ENCODE data around the gene GPR65. TPM values are rescaled to one million over a fixed set of nuclear protein-coding genes. Genes with fewer than 3 reads are reported as not detected.

Gene GPR65
- total RNA-seq, 1 experiment from 2014 or later = not detected

DNA sequence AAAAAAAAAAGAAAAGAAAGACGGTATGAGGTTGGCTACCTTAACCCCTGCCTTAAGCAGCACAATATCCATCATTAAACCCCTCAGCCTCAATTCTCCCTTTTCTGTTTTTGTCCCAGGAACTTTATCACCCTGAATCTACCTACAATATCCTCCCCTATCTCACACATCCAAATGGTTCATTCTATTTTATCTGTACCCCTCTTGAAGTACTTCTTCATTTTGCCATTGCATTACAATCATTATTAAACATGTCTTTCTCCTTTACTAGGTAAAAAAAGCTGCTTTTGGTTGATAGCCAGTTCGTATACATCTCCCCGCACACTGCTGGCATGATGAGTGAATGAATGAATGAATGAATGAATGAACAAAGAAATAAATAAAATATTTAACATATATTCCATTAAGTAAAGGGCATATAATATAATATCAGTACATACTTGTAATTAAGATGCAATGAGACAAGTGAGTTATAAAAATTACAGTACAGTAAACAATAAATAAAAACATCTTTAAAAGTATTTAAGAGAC is 364 bp upstream of the GPR65 start:
- Histone ChIP-seq H3K27ac (no peak overlapping the region), H3K79me2 (ENCODE audit: low read depth) (no peaks in the 10 kb centered on the region), H3K9me3 (ENCODE audit: insufficient read depth, low read depth) (no peaks in the 10 kb centered on the region), H4K20me1 (ENCODE audit: insufficient read depth) (no peaks in the 10 kb centered on the region), H3K4me1 (replicated peaks; ENCODE audit: insufficient read depth) (no peaks in the 10 kb centered on the region), H3K27me3 (ENCODE audit: insufficient read depth, low read depth) (no peaks in the 10 kb centered on the region), H3F3A (ENCODE audit: insufficient read depth, low read depth) (no peaks in the 10 kb centered on the region), H3K4me3 (no peak overlapping the region), H3K4me2 (no peak overlapping the region), H3K36me3 (ENCODE audit: low read depth) (no peaks in the 10 kb centered on the region), H2AFZ (no peak overlapping the region), H3K9me2 (ENCODE audit: insufficient read depth) (no peaks in the 10 kb centered on the region)
- CTCF ChIA-PET = no interaction called here
- intact Hi-C loops (cut with micrococcal nuclease; ENCODE audit: unreplicated experiment) = no loop called here
- BruUV-seq (replicated peaks) = no TSS peak
- POLR2A ChIA-PET (ENCODE audit: unreplicated experiment) = no interaction called here
- DNase-seq = no peak
- TF ChIP-seq CTCF (conservative IDR thresholded peaks at IDR 0.05) = no peak
- TF ChIP-seq EZH2 (IDR thresholded peaks at IDR 0.05; ENCODE audit: low read depth) = no peak

DNA sequence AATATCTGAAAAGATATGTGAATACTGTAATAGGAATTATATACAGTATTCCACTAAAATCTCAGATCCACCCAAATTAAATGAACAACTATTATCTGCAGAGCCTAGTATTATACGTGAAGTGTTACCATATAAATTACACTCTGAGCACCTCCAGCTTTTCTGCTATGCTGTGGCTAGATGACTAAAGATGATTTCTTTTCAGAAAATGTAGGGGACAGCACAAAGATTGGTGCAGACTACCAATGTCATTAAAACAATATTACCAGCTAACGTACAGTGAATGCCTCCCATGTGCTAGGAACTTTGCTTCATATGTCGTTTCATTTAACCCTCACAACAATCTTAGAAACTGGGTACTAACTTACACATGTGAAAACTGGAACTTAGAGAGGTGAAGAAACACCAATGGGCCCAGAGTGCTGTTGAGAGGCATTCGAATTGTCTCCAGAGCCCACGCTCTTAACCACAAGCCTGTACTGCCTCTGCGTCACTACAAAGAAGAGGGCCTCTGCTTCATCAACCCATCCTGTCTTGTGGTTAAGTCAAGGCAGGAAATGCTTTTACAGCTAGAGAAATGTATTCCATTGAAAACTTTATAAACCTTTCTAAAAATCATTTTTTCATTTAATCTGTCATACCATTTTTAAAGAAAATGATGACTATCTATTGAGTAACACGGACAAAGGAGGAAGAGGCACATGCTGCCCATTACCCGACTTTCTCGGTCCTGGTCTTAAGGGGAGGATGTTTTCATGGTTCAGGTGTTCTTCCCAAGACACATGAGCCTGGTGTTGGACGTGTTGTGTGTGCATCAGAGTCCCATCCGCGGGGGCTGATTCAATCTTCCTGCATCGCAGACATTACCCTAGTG is 1.3 kb downstream of the GPR65 start:
- H3K9me2 ChIP-seq (ENCODE audit: insufficient read depth) = no peaks in the 10 kb centered on the region
- H3F3A ChIP-seq (ENCODE audit: insufficient read depth, low read depth) = no peaks in the 10 kb centered on the region
- ChIA-PET CTCF (no interaction called here), POLR2A (ENCODE audit: unreplicated experiment) (no interaction called here)
- DNase-seq = no peak
- H3K4me2 ChIP-seq = no peak overlapping the region
- H3K4me3 ChIP-seq = no peak overlapping the region
- intact Hi-C loops (cut with micrococcal nuclease; ENCODE audit: unreplicated experiment) = no loop called here
- no peaks in the 10 kb centered on the region for H3K79me2 ChIP-seq (ENCODE audit: low read depth)
- TF ChIP-seq CTCF (conservative IDR thresholded peaks at IDR 0.05) = no peak
- TF ChIP-seq EZH2 (IDR thresholded peaks at IDR 0.05; ENCODE audit: low read depth) = no peak
- H3K27ac ChIP-seq = no peak overlapping the region
- H2AFZ ChIP-seq = no peak overlapping the region
- no peaks in the 10 kb centered on the region for H3K4me1 ChIP-seq (replicated peaks; ENCODE audit: insufficient read depth)
- no peaks in the 10 kb centered on the region for H3K36me3 ChIP-seq (ENCODE audit: low read depth)
- 0 out of 2 replicates have a peak, but pooled peaks cover 2% of the 10 kb centered on the region for H3K27me3 ChIP-seq (ENCODE audit: insufficient read depth, low read depth)
- BruUV-seq (replicated peaks) = no TSS peak
- H4K20me1 ChIP-seq (ENCODE audit: insufficient read depth) = no peaks in the 10 kb centered on the region
- H3K9me3 ChIP-seq (ENCODE audit: insufficient read depth, low read depth) = no peaks in the 10 kb centered on the region

DNA sequence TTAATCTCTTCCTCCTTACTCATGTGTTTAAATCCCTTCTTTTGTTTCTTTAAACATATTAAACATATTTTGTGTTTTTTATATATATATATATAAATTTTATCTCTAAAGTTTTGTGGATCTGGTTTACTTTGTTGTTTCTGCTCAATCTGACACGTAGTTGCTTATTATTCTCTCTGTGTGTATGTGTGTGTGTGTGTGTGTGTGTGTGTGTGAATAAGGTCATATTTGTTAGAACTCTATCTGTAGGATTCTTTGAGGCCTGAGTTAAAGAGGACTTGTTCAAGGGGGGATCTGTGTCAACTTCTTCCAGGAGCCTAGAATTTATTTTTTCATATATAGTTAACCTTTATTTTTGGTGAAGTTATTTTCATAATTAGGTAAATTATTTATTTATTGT is 2.7 kb downstream of the GPR65 start:
- POLR2A ChIA-PET (ENCODE audit: unreplicated experiment) = no interaction called here
- Histone ChIP-seq H3K79me2 (ENCODE audit: low read depth) (no peaks in the 10 kb centered on the region), H3K27me3 (ENCODE audit: insufficient read depth, low read depth) (0 out of 2 replicates have a peak, but pooled peaks cover 2% of the 10 kb centered on the region), H3K36me3 (ENCODE audit: low read depth) (no peaks in the 10 kb centered on the region), H3K4me3 (no peak overlapping the region), H4K20me1 (ENCODE audit: insufficient read depth) (no peaks in the 10 kb centered on the region), H3K4me2 (no peak overlapping the region), H3K27ac (no peak overlapping the region), H3K9me3 (ENCODE audit: insufficient read depth, low read depth) (no peaks in the 10 kb centered on the region), H3F3A (ENCODE audit: insufficient read depth, low read depth) (no peaks in the 10 kb centered on the region), H3K9me2 (ENCODE audit: insufficient read depth) (no peaks in the 10 kb centered on the region), H3K4me1 (replicated peaks; ENCODE audit: insufficient read depth) (no peaks in the 10 kb centered on the region), H2AFZ (no peak overlapping the region)
- no TSS peak for BruUV-seq (replicated peaks)
- DNase-seq = no peak
- intact Hi-C loops (cut with micrococcal nuclease; ENCODE audit: unreplicated experiment) = no loop called here
- TF ChIP-seq CTCF (conservative IDR thresholded peaks at IDR 0.05) = no peak
- TF ChIP-seq EZH2 (IDR thresholded peaks at IDR 0.05; ENCODE audit: low read depth) = no peak
- CTCF ChIA-PET = no interaction called here

All from PC-9 (cell line).